Endothelial cell of umbilical vein (primary cell): Measurements from ENCODE around the gene SULF2. TPM values are rescaled to one million over a fixed set of nuclear protein-coding genes. Genes with fewer than 3 reads are reported as not detected.

ENCODE experiments used
- BruUV-seq: library from RNA; stranded (reverse); fragments of 400-500 nt; replicated peaks from 2 replicates; lab custom pipeline; 2021; lab: Mats Ljungman, UMichigan
- CTCF ChIA-PET: fragments of 300-600, 350-600 bp; sonication (Branson Sonifier 250); formaldehyde crosslinking; loops from one replicate; lab custom pipeline; 2021; ENCODE audit warnings: antibody characterized with exemption, inconsistent platforms; lab: Charles Lee
- POLR2A ChIA-PET: fragments of 300-600, 350-600 bp; sonication (Branson Sonifier 250); formaldehyde crosslinking; loops from one replicate; lab custom pipeline; 2021; ENCODE audit warnings: antibody characterized with exemption, inconsistent platforms; lab: Charles Lee
- DNase-seq: peaks from one replicate; pipeline ENCODE4 v3.0.0-alpha.2; 2011; ENCODE audit warnings: low read depth, low spot score
- FAIRE-seq: peaks from 2 replicates; lab custom pipeline; 2011; peaks lifted over from hg19 to GRCh38; lab: Jason Lieb, UNC
- H2AFZ ChIP-seq: 2 replicates; pipeline ENCODE4 v1.6.0; 2012; ENCODE audit warnings: low read depth, low read length, control low read depth, inconsistent platforms
- H3K27ac ChIP-seq: 2 replicates; pipeline ENCODE4 v1.5.1; 2011; ENCODE audit warnings: low read depth, mild to moderate bottlenecking, control low read depth, low read length, moderate library complexity; ENCODE audit not compliant: insufficient read depth
- H3K27me3 ChIP-seq, 2 experiments: 2 replicates each; pipeline versions ENCODE4 v1.6.0 to v1.6.1; 2011; ENCODE audit warnings: low read length in 2 of 2, mixed read lengths in 1 of 2; ENCODE audit not compliant: control insufficient read depth in 2 of 2, insufficient read depth in 2 of 2
- H3K36me3 ChIP-seq, 2 experiments: 2 replicates in 1 of 2; 3 replicates in 1 of 2; pipeline ENCODE4 v1.5.1; 2011; ENCODE audit warnings: low read length in 2 of 2, mild to moderate bottlenecking in 1 of 2, moderate library complexity in 1 of 2; ENCODE audit not compliant: control insufficient read depth in 2 of 2, insufficient read depth in 2 of 2; ENCODE audit errors: extremely low read depth in 1 of 2
- H3K4me1 ChIP-seq: 3 replicates; pipeline ENCODE4 v1.5.1; 2011; ENCODE audit warnings: mild to moderate bottlenecking, low read length; ENCODE audit not compliant: control insufficient read depth, insufficient read depth; ENCODE audit errors: extremely low read depth
- H3K4me2 ChIP-seq: 2 replicates; pipeline ENCODE4 v1.6.1; 2011; ENCODE audit warnings: low read length, control low read depth, mixed read lengths; ENCODE audit not compliant: insufficient read depth
- H3K4me3 ChIP-seq, 3 experiments: fragments of 200-600 bp in 1 of 3; sonication (generic), shearing (Covaris generic) in 1 of 3; replicated peaks in 1 of 3; 2 replicates each; pipeline ENCODE4 v1.5.1; 2011 to 2016; ENCODE audit warnings: control low read depth in 3 of 3, low read length in 3 of 3, mild to moderate bottlenecking in 2 of 3, inconsistent platforms in 1 of 3, low read depth in 1 of 3, moderate library complexity in 1 of 3; ENCODE audit not compliant: insufficient read depth in 1 of 3
- H3K79me2 ChIP-seq: 2 replicates; pipeline ENCODE4 v1.6.0; 2012; ENCODE audit warnings: low read length, inconsistent platforms; ENCODE audit not compliant: control insufficient read depth, insufficient read depth
- H3K9ac ChIP-seq: replicated peaks from 2 replicates; pipeline ENCODE3; 2011; ENCODE audit warnings: low read length, control low read depth; ENCODE audit not compliant: insufficient read depth; ENCODE audit errors: extremely low read depth
- H3K9me1 ChIP-seq: replicated peaks from 3 replicates; pipeline ENCODE4 v1.6.0; 2011; ENCODE audit warnings: mild to moderate bottlenecking, low read length; ENCODE audit not compliant: control insufficient read depth, insufficient read depth; ENCODE audit errors: extremely low read depth
- H3K9me3 ChIP-seq: replicated peaks from 2 replicates; pipeline ENCODE4 v1.5.1; 2012; ENCODE audit warnings: low read length, inconsistent platforms; ENCODE audit not compliant: control insufficient read depth, insufficient read depth
- H4K20me1 ChIP-seq: replicated peaks from 2 replicates; pipeline ENCODE3; 2011; ENCODE audit warnings: mild to moderate bottlenecking, low read length; ENCODE audit not compliant: control insufficient read depth, insufficient read depth; ENCODE audit errors: extremely low read depth
- EZH2 ChIP-seq: IDR thresholded peaks from 2 replicates; pipeline ENCODE4 v1.6.1; 2012; ENCODE audit warnings: borderline replicate concordance, low read depth, mild to moderate bottlenecking, moderate library complexity, low read length, inconsistent platforms; ENCODE audit not compliant: severe bottlenecking
- FOS ChIP-seq: IDR thresholded peaks from 2 replicates; pipeline ENCODE4 v1.6.1; 2011; ENCODE audit warnings: mild to moderate bottlenecking, low read length, moderate library complexity, borderline replicate concordance; ENCODE audit not compliant: insufficient read depth
- GATA2 ChIP-seq: IDR thresholded peaks from 2 replicates; pipeline ENCODE4 v1.7.0; 2011; ENCODE audit warnings: low read depth, mild to moderate bottlenecking, moderate library complexity, mixed read lengths, low read length; ENCODE audit not compliant: insufficient read length, insufficient read depth
- JUN ChIP-seq: IDR thresholded peaks from 2 replicates; pipeline ENCODE4 v1.6.1; 2011; ENCODE audit warnings: borderline replicate concordance, low read depth; ENCODE audit not compliant: insufficient read length, insufficient read depth
- MYC ChIP-seq: IDR thresholded peaks from one replicate; pipeline ENCODE4 v1.6.1; 2011; ENCODE audit warnings: mild to moderate bottlenecking, low read depth, low read length
- POLR2A ChIP-seq: IDR thresholded peaks from 2 replicates; pipeline ENCODE4 v1.6.1; 2012; ENCODE audit warnings: low read depth, mild to moderate bottlenecking, control low read depth, low read length
- POLR2AphosphoS5 ChIP-seq: IDR thresholded peaks from 2 replicates; pipeline ENCODE4 v1.6.1; 2012; ENCODE audit warnings: low read depth, mild to moderate bottlenecking, control low read depth, low read length, moderate library complexity; ENCODE audit not compliant: insufficient read depth
- dilution Hi-C: fragments of 300-500 bp; cut with MboI; formaldehyde crosslinking; loops from one replicate; pipeline ENCODE4 v1.15.0; 2019; ENCODE audit warnings: low sequenced_read_pairs; ENCODE audit not compliant: extremely low pct_ligation_motif_present
- intact Hi-C: fragments of 100-400 bp; cut with micrococcal nuclease; formaldehyde crosslinking; loops from one replicate; pipeline ENCODE4 v1.10.0; 2022
- polyA plus RNA-seq, 4 experiments: library from polyadenylated mRNA; depleted of rRNA in 3 of 4; stranded (reverse) in 3 of 4; unstranded in 1 of 4; fragments of >200 nt; gene quantifications; 2 replicates each; pipeline versions ENCODE4 v1.2.1 to v1.2.3, GENCODE V29; 2011 to 2012; ENCODE audit warnings: missing spikeins in 1 of 4
- total RNA-seq: library from RNA; stranded (reverse); gene quantifications from 2 replicates; pipeline ENCODE4 v1.2.3, GENCODE V29; 2021
- TF ChIP-seq, protein P1 (sequence below), 2 donors: IDR thresholded peaks; 1 replicate in 1 of 2; 2 replicates in 1 of 2; pipeline ENCODE4 v1.5.1; 2011; ENCODE audit warnings: low read length in 2 of 2, mild to moderate bottlenecking in 2 of 2, moderate library complexity in 2 of 2, control low read depth in 1 of 2, inconsistent platforms in 1 of 2, low read depth in 1 of 2; ENCODE audit not compliant: insufficient read depth in 1 of 2; ENCODE audit errors: extremely low read depth in 1 of 2
- TF ChIP-seq, protein P2 (sequence below): IDR thresholded peaks from 2 replicates; pipeline ENCODE4 v1.6.1; 2011; ENCODE audit not compliant: insufficient read depth, insufficient read length

Gene SULF2
- total and polyA plus RNA-seq, 2 donors (not counting 3 experiments of a cell fraction or from before 2014, with no cell fraction given), result 58.5 to 160 TPM

DNA sequence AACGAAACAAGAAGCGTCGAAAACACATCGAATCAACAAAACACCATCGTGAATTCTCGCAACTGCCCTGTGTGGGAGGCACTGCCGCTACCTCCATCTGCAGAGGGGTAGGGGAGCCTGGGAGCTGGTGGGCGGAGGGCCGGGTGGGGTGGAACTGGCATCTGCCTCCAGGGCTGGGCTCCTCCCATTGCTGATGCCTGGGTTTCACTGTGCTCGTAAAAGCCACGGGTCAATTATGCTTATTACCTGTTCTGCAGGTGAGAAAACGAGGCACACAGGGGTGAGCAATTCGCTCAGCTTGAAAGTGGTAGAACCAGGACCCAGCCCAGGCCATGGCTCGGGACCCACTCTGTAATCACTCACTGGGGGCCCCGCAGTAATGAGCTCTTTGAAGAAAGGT, 16.5 kb upstream of the SULF2 start:
- POLR2A ChIA-PET, result no interaction called here
- Histone ChIP-seq H3K27me3 (peaks cover 2% of the 10 kb centered on the region in 2 experiments), H3K9ac (no peak overlapping the region), H3K36me3 (no peaks in the 10 kb centered on the region), H3K4me1 (peaks cover 6% of the 10 kb centered on the region), H3K4me3 (no peak overlapping the region), H3K9me3 (no peaks in the 10 kb centered on the region), H3K27ac (no peak overlapping the region), H3K9me1 (no peaks in the 10 kb centered on the region), H4K20me1 (no peaks in the 10 kb centered on the region), H3K4me2 (no peak overlapping the region), H2AFZ (no peak overlapping the region), H3K79me2 (no peaks in the 10 kb centered on the region)
- DNase-seq, result no peak
- no peak for FAIRE-seq
- dilution Hi-C loops, result no loop called here
- CTCF ChIA-PET, result interaction anchor here (1.2 kb wide), 1 partner anchor 15 kb away, joined by 3 read pairs; no protein-coding TSS in a partner anchor
- TF ChIP-seq EZH2 (no peak), POLR2A (no peak), GATA2 (no peak), MYC (no peak), JUN (no peak), FOS (no peak), POLR2AphosphoS5 (no peak)
- TF ChIP-seq, protein P1, sequence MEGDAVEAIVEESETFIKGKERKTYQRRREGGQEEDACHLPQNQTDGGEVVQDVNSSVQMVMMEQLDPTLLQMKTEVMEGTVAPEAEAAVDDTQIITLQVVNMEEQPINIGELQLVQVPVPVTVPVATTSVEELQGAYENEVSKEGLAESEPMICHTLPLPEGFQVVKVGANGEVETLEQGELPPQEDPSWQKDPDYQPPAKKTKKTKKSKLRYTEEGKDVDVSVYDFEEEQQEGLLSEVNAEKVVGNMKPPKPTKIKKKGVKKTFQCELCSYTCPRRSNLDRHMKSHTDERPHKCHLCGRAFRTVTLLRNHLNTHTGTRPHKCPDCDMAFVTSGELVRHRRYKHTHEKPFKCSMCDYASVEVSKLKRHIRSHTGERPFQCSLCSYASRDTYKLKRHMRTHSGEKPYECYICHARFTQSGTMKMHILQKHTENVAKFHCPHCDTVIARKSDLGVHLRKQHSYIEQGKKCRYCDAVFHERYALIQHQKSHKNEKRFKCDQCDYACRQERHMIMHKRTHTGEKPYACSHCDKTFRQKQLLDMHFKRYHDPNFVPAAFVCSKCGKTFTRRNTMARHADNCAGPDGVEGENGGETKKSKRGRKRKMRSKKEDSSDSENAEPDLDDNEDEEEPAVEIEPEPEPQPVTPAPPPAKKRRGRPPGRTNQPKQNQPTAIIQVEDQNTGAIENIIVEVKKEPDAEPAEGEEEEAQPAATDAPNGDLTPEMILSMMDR (IDR thresholded peaks at IDR 0.05; ENCODE audit: extremely low read depth in 1 of 2, insufficient read depth in 1 of 2, low read depth in 1 of 2, low read length in 2 of 2), result no peak
- TF ChIP-seq, protein P2, sequence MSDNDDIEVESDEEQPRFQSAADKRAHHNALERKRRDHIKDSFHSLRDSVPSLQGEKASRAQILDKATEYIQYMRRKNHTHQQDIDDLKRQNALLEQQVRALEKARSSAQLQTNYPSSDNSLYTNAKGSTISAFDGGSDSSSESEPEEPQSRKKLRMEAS, result no peak
- intact Hi-C loops, result no loop called here
- no TSS peak for BruUV-seq
